NCI-H2171 treated with DMSO at 0.1 percent for 48 hours (cell line): ENCODE results near the gene RABAC1.
"Not testable (repeated sequence)": the region's sequence is repeated elsewhere in the genome, so short reads cannot be mapped to it uniquely, and the experiment has no call there.

Source experiments
- DNase-seq: peaks from one replicate; lab custom pipeline; 2025; lab: John Stamatoyannopoulos, UW

The RABAC1 gene

GRCh38 chr19:41915776-41916414 lies 43.2 kb downstream of the RABAC1 start:
- DNase-seq, result no peak

- no peak for DNase-seq
Observed at GRCh38 chr19:41915021-41915775, 43.9 kb downstream of the RABAC1 start.

GRCh38 chr19:41914424-41914834 lies 44.7 kb downstream of the RABAC1 start:
- DNase-seq, result not testable (repeated sequence)

- no peak for DNase-seq
Observed at GRCh38 chr19:41913538-41914423, 45.3 kb downstream of the RABAC1 start.

GRCh38 chr19:41912899-41913537 lies 46.1 kb downstream of the RABAC1 start:
- no peak for DNase-seq

GRCh38 chr19:41911889-41912731 lies 47.0 kb downstream of the RABAC1 start:
- no peak for DNase-seq

- DNase-seq, result no peak
Observed at GRCh38 chr19:41910992-41911888, 47.9 kb downstream of the RABAC1 start.

GRCh38 chr19:41910240-41910991 lies 48.7 kb downstream of the RABAC1 start:
- DNase-seq, result no peak

GRCh38 chr19:41909706-41910105 lies 49.4 kb downstream of the RABAC1 start:
- no peak for DNase-seq

- no peak for DNase-seq
Observed at GRCh38 chr19:41908724-41909464, 50.2 kb downstream of the RABAC1 start.

GRCh38 chr19:41907994-41908615 lies 51.0 kb downstream of the RABAC1 start:
- DNase-seq, result no peak

GRCh38 chr19:41906916-41907680 lies 52.0 kb downstream of the RABAC1 start:
- DNase-seq, result no peak
